GF-D8 (cell line): Measurements from ENCODE around the gene CD40.

Experiments
- DNase-seq: peaks from one replicate; lab custom pipeline; 2025; lab: John Stamatoyannopoulos, UW

CD40 gene

GRCh38 chr20:46122516-46123481, 4.7 kb downstream of the CD40 start:
- no peak for DNase-seq

GRCh38 chr20:46123482-46124245, 5.5 kb downstream of the CD40 start:
- no peak for DNase-seq

GRCh38 chr20:46126440-46127056, 8.4 kb downstream of the CD40 start:
- DNase-seq: no peak

- DNase-seq: no peak
Measured at GRCh38 chr20:46127396-46128010, 9.4 kb downstream of the CD40 start.

- no peak for DNase-seq
Measured at GRCh38 chr20:46128310-46129151, 10.4 kb downstream of the CD40 start.

- no peak for DNase-seq
Measured at GRCh38 chr20:46129955-46130481, 11.9 kb downstream of the CD40 start.

- DNase-seq: no peak
Measured at GRCh38 chr20:46130534-46130933, 12.4 kb downstream of the CD40 start.

- no peak for DNase-seq
Measured at GRCh38 chr20:46131396-46131795, 13.3 kb downstream of the CD40 start.

- DNase-seq: no peak
Measured at GRCh38 chr20:46132705-46133120, 14.6 kb downstream of the CD40 start.

GRCh38 chr20:46133886-46134654, 16.0 kb downstream of the CD40 start:
- no peak for DNase-seq

GRCh38 chr20:46134716-46135115, 16.6 kb downstream of the CD40 start:
- DNase-seq: no peak

GRCh38 chr20:46135856-46136633, 17.9 kb downstream of the CD40 start:
- DNase-seq: no peak

GRCh38 chr20:46137816-46138215, 19.7 kb downstream of the CD40 start:
- DNase-seq: no peak

- DNase-seq: no peak
Measured at GRCh38 chr20:46139266-46139889, 21.3 kb downstream of the CD40 start.

- no peak for DNase-seq
Measured at GRCh38 chr20:46139908-46140482, 21.9 kb downstream of the CD40 start.

- no peak for DNase-seq
Measured at GRCh38 chr20:46142124-46142523, 24.0 kb downstream of the CD40 start.

GRCh38 chr20:46144432-46145025, 26.4 kb downstream of the CD40 start:
- no peak for DNase-seq

GRCh38 chr20:46145713-46146112, 27.6 kb downstream of the CD40 start:
- DNase-seq: no peak
